Ectodermal cell (in vitro differentiated cells): ENCODE measurements around the gene SCGB1A1.

Experiments used
- H3K27ac ChIP-seq: 2 replicates; pipeline ENCODE4 v1.7.0; 2013; ENCODE audit warnings: mild to moderate bottlenecking, low read depth, low read length; ENCODE audit not compliant: insufficient read depth, poor library complexity, severe bottlenecking
- H3K27me3 ChIP-seq: 2 replicates; pipeline ENCODE4 v1.7.0; 2013; ENCODE audit warnings: mild to moderate bottlenecking, low read length; ENCODE audit not compliant: insufficient read depth, control insufficient read depth, poor library complexity, severe bottlenecking
- H3K36me3 ChIP-seq: one replicate; pipeline ENCODE4 v1.7.0; 2013; ENCODE audit warnings: low read length; ENCODE audit not compliant: control insufficient read depth, insufficient read depth
- H3K4me1 ChIP-seq: one replicate; pipeline ENCODE4 v1.7.0; 2013; ENCODE audit warnings: low read length; ENCODE audit not compliant: control insufficient read depth, insufficient read depth
- H3K4me3 ChIP-seq: 2 replicates; pipeline ENCODE4 v1.7.0; 2013; ENCODE audit warnings: low read depth, low read length, control low read depth; ENCODE audit not compliant: insufficient read depth
- H3K9me3 ChIP-seq: 2 replicates; pipeline ENCODE4 v1.7.0; 2013; ENCODE audit warnings: mild to moderate bottlenecking, low read length, moderate library complexity; ENCODE audit not compliant: control insufficient read depth
- WGBS, 2 experiments: methylation state at CpG; one replicate each; pipeline ENCODE4 v1.1.7; 2013; ENCODE audit warnings: missing lambda C conversion rate in 2 of 2; 5-methylcytosine and 5-hydroxymethylcytosine counted together

Gene SCGB1A1

DNA sequence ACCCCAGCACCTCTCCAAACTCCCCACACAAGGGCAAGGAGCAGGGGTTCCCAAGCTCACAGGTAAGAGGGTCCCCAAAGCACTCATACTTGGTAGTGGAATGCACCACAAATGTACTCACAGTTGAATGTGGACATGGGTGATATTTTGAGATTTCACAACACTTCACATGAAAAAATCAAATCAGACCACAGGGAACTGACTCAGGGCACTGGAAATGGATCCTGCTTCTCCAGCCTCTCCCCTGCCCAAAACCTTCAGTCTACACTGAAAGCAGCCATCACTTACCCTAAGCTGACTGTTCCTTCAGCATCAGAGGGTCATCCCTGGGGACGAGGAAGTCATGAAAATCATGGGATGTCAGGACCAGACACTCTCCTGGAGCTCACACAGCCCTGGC lies 40.2 kb downstream of the SCGB1A1 start:
- Histone ChIP-seq H3K4me3 (no peak overlapping the region), H3K27ac (no peak overlapping the region), H3K9me3 (no peaks in the 10 kb centered on the region), H3K27me3 (no peaks in the 10 kb centered on the region), H3K4me1 (no peaks in the 10 kb centered on the region), H3K36me3 (no peaks in the 10 kb centered on the region)
- WGBS, 2 experiments: 83 to 84% methylated on average over 1 of the region's 1 CpG

DNA sequence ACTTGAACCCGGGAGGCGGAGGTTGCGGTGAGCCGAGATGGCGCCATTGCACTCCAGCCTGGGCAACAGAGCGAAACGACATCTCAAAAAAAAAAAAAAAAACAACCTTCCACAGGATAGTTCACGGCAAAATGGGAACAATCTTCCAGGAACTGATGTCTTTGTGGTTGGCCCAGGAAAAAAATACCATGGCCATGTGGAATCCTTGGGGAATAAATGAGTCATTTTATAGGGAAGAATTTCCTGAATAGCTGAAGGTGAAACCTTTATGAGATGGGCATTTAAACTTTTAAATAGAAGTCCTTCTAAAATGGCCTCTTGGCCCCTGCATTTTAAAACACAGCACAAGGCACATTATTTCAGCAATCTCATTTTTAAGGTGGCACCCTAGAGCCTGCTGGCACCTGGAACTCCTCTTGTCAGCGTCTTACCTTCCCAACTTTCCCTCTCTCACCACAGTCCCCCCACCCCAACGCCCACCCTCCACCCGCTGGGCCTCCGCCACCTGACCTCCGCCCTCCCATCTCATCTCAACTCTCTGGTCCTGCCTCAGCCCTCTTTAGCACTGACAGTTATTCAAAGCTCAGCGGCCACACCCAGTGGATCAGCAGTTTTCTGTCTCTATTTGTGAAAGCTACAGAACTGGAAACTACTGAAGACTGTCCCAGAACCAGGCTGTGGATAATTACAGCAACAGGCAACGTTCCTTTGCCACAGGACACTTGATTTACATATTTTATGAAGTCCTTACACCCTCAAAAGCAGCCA lies 43.1 kb downstream of the SCGB1A1 start:
- no peaks in the 10 kb centered on the region for H3K4me1 ChIP-seq
- 74 to 80% methylated on average over 15 of the region's 15 CpGs for WGBS, 2 experiments
- H3K36me3 ChIP-seq: no peaks in the 10 kb centered on the region
- no peaks in the 10 kb centered on the region for H3K27me3 ChIP-seq
- H3K9me3 ChIP-seq: no peaks in the 10 kb centered on the region
- no peak overlapping the region for H3K4me3 ChIP-seq
- H3K27ac ChIP-seq: no peak overlapping the region

DNA sequence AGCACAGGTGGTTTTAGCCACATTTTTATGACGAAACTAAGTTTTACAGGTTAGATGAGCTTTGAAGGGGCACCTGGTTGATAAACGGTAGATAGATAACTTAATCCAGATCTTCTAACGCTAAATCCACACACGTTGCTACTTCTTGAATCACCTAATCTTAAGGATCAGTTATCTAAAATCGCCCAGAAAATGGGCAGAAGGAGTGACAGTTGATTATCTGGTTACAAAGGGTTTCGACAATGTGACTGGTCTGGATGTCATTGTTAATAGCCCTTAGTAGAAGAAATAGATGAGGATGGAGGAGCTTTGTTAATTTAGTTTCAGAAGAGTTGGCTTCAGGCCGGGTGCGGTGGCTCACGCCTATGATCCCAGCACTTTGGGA lies 43.7 kb downstream of the SCGB1A1 start:
- Histone ChIP-seq H3K27me3 (no peaks in the 10 kb centered on the region), H3K27ac (no peak overlapping the region), H3K36me3 (no peaks in the 10 kb centered on the region), H3K4me3 (no peak overlapping the region), H3K9me3 (no peaks in the 10 kb centered on the region), H3K4me1 (no peaks in the 10 kb centered on the region)
- WGBS, 2 experiments: 92 to 94% methylated on average over 9 of the region's 9 CpGs

DNA sequence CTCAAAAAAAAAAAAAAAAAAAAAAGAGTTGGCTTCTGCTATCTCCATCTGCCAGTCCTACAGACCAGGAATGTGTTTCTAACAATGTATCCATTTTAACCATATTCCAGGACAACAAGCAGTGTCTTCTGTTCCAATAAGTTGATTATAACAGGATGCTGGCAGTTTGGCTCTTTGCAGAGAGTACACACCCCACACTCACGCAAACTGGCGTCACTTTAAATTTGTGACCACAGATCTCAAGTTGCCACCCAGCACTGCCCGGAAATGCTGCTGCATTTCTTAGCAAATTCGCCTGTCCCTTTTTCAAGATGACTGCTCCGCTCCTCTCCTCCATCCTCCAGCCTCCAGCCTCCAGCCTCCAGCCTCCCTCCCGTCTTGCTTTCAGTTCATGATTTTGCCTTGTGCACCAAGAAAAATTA lies 44.3 kb downstream of the SCGB1A1 start:
- Histone ChIP-seq H3K4me3 (no peak overlapping the region), H3K36me3 (no peaks in the 10 kb centered on the region), H3K9me3 (no peaks in the 10 kb centered on the region), H3K27me3 (no peaks in the 10 kb centered on the region), H3K4me1 (no peaks in the 10 kb centered on the region), H3K27ac (no peak overlapping the region)
- 93 to 97% methylated on average over 6 of the region's 6 CpGs for WGBS, 2 experiments

DNA sequence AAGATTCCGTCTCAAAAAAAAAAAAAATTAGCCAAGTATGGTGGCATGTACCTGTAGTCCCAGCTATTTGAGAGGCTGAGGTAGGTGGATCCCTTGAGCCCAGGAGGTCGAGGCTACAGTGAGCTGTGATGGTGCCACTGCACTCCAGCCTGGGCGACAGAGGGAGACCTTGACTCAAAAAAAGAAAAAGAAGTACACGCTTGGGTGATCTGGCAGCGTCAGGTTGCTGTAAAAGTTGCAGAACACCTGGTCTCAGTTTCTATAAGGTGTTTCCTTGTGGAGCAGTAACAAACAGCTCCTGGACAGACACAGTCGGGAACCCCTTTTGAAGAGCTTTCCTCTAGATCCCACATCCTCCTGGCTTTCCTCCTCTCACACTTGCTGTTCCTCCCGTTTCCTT lies 45.8 kb downstream of the SCGB1A1 start:
- Histone ChIP-seq H3K27me3 (no peaks in the 10 kb centered on the region), H3K4me3 (no peak overlapping the region), H3K36me3 (no peaks in the 10 kb centered on the region), H3K27ac (no peak overlapping the region), H3K4me1 (no peaks in the 10 kb centered on the region), H3K9me3 (no peaks in the 10 kb centered on the region)
- 90 to 92% methylated on average over 7 of the region's 7 CpGs for WGBS, 2 experiments

DNA sequence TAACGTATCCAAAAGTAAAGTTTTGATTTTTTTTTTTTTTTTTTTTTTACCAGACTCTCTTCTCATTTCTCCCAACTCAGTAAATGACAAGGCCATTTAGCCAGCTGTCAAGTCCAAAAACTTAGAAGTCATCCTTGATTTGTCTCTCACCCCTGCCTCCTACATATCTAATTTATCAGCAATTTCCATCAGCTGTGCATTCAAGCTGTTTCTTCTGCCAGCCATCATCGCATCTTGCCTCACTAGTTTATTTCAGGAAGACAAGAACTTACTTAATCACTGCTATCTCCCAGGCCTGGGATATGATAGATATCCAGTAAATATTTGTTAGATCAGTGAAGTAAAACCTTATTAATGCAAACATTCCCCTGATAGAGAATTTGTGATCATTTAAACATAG lies 47.6 kb downstream of the SCGB1A1 start:
- Histone ChIP-seq H3K9me3 (no peaks in the 10 kb centered on the region), H3K4me3 (no peak overlapping the region), H3K27me3 (no peaks in the 10 kb centered on the region), H3K36me3 (no peaks in the 10 kb centered on the region), H3K27ac (no peak overlapping the region), H3K4me1 (no peaks in the 10 kb centered on the region)
- 96 to 98% methylated on average over 2 of the region's 2 CpGs for WGBS, 2 experiments

DNA sequence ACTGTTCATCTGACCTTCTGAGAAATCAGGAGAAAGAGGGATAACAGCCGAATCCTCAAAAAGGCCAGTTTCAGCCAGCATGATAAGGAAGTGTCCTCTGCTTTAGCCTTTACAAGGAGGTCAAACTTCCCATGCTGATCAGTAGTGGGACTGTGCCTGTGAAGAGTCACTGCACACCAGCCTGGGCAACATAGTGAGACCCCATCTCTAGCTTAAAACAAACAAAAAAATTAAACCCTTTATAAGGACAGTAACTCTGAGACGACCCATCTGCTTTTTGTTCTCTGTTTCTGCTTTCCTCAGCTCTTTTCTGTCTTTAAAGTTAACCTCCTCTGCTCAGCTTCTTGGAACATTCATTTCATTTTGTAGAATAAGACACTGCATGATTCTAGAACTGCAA lies 49.7 kb downstream of the SCGB1A1 start:
- no peaks in the 10 kb centered on the region for H3K9me3 ChIP-seq
- H3K27ac ChIP-seq: no peak overlapping the region
- no peaks in the 10 kb centered on the region for H3K27me3 ChIP-seq
- no peak overlapping the region for H3K4me3 ChIP-seq
- WGBS, 2 experiments: 92 to 95% methylated on average over 2 of the region's 2 CpGs
- no peaks in the 10 kb centered on the region for H3K36me3 ChIP-seq
- H3K4me1 ChIP-seq: no peaks in the 10 kb centered on the region

DNA sequence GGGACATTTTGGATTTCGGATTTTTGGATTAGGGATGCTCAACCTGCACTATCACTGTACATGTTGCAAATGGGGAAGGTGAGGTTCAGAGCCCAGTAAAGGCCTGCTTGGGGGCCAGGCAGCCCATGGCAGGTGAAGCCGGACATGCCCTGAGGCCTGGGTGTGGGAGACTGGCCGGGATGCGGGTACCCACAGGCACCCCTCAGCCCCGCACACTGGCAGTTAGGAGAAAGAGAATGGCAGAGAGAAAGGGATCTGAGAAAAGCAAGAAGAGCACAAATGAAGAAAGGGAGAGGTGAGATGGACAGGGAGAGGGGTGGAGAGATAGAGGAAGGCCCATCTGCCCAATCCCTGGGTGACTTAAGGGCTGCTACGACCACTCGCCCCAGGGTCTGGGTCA lies 52.8 kb downstream of the SCGB1A1 start:
- Histone ChIP-seq H3K4me1 (no peaks in the 10 kb centered on the region), H3K27ac (no peak overlapping the region), H3K27me3 (no peaks in the 10 kb centered on the region), H3K4me3 (no peak overlapping the region), H3K9me3 (no peaks in the 10 kb centered on the region), H3K36me3 (no peaks in the 10 kb centered on the region)
- WGBS, 2 experiments: 97% methylated on average over 7 of the region's 7 CpGs

DNA sequence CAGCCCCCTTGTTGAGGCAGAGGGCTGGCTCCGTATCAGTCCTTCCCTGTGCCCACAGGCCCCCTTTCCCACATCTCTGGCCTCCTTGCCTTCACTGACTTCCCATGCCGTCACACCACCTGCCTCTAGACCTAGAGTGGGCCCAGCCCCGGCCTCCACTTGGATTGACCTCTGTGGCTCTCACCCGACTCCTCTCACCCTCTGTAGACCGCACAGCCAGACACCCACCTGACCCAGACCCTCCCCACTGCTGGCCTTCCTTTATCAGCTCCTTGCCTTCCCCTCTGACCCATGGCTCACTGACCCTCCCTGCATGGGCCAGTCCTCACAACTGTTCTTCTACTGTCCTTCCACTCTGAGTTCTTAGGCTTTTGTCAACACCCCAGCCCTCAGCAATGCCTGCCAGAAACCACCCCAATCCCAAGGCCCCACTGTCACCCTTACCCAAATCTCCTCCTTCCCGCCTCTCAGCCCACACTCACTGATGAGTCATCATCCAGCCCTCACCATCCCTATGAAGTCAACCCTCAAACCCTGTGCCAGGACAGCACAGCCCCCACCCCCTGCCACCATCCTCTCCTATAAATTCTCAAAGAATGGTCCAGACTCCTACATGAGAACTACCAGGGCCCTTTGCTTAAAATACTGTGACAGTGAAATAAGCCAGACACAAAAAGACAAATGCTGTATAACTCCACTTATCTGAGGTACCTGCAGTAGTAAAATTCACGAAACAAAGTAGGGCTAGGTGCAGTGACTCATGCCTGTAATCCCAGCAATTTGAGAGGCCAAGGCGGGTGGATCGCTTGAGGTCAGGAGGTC lies 53.4 kb downstream of the SCGB1A1 start:
- H3K27me3 ChIP-seq: no peaks in the 10 kb centered on the region
- 88 to 89% methylated on average over 9 of the region's 9 CpGs for WGBS, 2 experiments
- no peaks in the 10 kb centered on the region for H3K4me1 ChIP-seq
- no peaks in the 10 kb centered on the region for H3K9me3 ChIP-seq
- no peak overlapping the region for H3K4me3 ChIP-seq
- H3K36me3 ChIP-seq: no peaks in the 10 kb centered on the region
- no peak overlapping the region for H3K27ac ChIP-seq
